HUES64 (cell line): ENCODE results near the gene SAXO1.

Source experiments
- H3K27ac ChIP-seq: 2 replicates; pipeline ENCODE4 v1.7.0; 2013; ENCODE audit warnings: low read depth, low read length, inconsistent platforms
- H3K27me3 ChIP-seq: 2 replicates; pipeline ENCODE4 v1.6.1; 2013; ENCODE audit warnings: mild to moderate bottlenecking, low read length; ENCODE audit not compliant: insufficient read depth
- H3K36me3 ChIP-seq: 2 replicates; pipeline ENCODE4 v1.6.1; 2013; ENCODE audit warnings: mild to moderate bottlenecking, low read length; ENCODE audit not compliant: insufficient read depth
- H3K4me1 ChIP-seq: 2 replicates; pipeline ENCODE4 v1.6.1; 2013; ENCODE audit warnings: mild to moderate bottlenecking, low read length, moderate library complexity; ENCODE audit not compliant: insufficient read depth
- H3K4me3 ChIP-seq: 2 replicates; pipeline ENCODE4 v1.5.1; 2013; ENCODE audit warnings: mild to moderate bottlenecking, low read length, moderate library complexity
- H3K9ac ChIP-seq: 2 replicates; pipeline ENCODE4 v1.6.1; 2013; ENCODE audit warnings: mild to moderate bottlenecking, low read depth, low read length
- H3K9me3 ChIP-seq: 2 replicates; pipeline ENCODE4 v1.6.1; 2013; ENCODE audit warnings: low read depth, low read length; ENCODE audit not compliant: insufficient read depth
- WGBS: fragments of 150-250, 120-280 bp; methylation state at CpG from one replicate; pipeline ENCODE4 v1.1.7; 2013; ENCODE audit warnings: missing lambda C conversion rate; 5-methylcytosine and 5-hydroxymethylcytosine counted together

Gene SAXO1

DNA sequence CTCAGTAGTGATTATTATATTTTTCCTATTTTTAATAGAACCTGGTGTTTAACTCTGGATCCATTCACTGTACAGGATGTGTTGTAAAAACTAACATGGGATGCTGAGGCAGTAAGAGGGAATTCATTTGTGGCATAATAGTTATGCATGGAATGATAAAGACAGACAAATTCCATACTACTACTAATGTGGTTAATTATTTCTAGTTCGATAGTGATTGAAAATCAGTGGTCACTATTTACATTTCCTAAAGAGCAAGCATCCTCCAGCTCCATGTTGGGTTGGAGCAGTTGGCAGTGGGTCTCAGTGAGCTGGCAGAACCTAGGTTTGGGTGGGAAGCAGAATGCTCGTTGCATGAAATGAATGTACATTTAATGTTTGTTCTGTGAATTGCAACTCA lies 122.6 kb downstream of the SAXO1 start:
- Histone ChIP-seq H3K9ac (no peak overlapping the region), H3K4me1 (peaks cover 13% of the 10 kb centered on the region), H3K36me3 (no peaks in the 10 kb centered on the region), H3K4me3 (no peak overlapping the region), H3K27ac (no peak overlapping the region), H3K27me3 (no peaks in the 10 kb centered on the region), H3K9me3 (no peaks in the 10 kb centered on the region)
- 96% methylated on average over 1 of the region's 2 CpGs for WGBS

DNA sequence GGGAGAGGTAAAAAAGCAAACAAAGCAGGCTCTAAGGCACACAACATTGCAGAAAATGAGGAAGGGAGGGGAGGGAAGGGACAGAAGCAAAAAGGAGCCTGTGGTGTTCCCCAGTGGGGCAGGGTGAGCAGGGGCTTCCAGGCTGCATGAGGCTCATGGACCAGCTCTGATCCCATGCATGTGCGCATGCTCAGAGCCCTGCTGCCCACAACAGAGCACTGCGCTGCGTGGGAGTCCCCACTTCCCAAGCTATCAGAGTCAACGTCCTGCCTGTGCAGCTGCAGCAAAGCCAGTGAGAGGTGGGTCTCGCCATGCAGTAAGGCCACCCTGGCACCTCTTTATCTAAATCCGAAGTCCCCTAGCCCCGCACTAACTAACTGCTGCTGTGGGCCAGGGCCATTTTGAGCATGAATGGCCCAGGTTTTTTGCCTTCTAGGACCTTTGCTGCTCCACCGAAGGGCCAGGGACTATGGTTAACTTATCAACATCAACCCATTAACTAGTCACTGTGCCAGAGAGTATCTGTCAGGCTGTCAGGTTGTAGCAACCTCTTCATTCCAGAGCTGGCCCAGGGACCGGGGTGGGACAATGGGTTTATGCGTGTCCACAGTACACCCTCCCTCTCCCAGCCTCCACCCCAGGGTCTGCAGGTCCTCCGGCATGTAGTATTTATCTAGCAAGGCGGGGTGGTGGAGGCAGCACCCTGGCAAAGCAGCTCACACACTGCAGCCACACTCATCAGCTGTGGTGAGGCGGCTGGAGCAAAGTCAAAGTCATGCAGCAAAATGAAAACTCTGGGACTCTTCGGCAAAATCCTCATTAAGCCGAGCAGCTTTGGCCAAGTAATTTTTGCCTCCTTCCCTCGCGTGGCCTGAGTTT lies 123.6 kb downstream of the SAXO1 start:
- WGBS: 91% methylated on average over 17 of the region's 17 CpGs
- Histone ChIP-seq H3K27ac (no peak overlapping the region), H3K27me3 (no peaks in the 10 kb centered on the region), H3K9ac (no peak overlapping the region), H3K9me3 (no peaks in the 10 kb centered on the region), H3K4me1 (peaks cover 13% of the 10 kb centered on the region), H3K4me3 (no peak overlapping the region), H3K36me3 (no peaks in the 10 kb centered on the region)

DNA sequence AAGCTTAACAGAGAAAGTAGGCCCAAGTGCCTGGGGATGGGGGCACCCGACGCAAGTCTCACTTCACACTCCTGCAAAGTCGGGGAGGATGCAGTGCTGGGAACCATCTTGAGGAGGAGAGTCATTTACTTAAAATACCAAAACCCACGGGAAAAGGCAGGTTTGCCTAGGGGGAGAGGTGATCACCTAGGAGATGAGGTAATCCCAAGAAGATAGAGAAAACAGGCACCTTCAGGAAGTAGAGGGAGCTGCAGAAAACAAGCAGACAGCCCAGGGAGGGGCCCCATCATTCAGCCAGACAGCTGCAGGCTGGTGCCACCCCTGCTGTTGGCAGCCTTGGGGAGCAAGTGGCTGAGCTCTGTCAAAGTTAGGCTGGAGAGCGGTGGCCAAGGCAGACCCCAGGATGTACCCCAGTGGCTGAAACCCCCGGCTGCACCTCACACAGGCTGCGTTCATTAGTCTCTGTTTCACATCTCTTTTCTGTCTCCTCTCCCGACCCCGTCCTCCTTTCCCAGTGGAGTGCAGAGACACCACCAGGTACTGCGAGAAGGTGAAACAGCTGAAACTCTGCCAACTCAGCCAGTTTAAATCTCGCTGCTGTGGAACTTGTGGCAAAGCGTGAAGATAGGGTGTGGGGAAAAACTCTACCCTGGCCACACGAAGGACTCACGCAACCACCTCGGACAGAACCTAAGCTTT lies 124.9 kb downstream of the SAXO1 start:
- 89% methylated on average over 15 of the region's 15 CpGs for WGBS
- Histone ChIP-seq H3K27me3 (no peaks in the 10 kb centered on the region), H3K27ac (no peak overlapping the region), H3K4me3 (no peak overlapping the region), H3K4me1 (peaks cover 13% of the 10 kb centered on the region), H3K9ac (no peak overlapping the region), H3K9me3 (no peaks in the 10 kb centered on the region), H3K36me3 (no peaks in the 10 kb centered on the region)

DNA sequence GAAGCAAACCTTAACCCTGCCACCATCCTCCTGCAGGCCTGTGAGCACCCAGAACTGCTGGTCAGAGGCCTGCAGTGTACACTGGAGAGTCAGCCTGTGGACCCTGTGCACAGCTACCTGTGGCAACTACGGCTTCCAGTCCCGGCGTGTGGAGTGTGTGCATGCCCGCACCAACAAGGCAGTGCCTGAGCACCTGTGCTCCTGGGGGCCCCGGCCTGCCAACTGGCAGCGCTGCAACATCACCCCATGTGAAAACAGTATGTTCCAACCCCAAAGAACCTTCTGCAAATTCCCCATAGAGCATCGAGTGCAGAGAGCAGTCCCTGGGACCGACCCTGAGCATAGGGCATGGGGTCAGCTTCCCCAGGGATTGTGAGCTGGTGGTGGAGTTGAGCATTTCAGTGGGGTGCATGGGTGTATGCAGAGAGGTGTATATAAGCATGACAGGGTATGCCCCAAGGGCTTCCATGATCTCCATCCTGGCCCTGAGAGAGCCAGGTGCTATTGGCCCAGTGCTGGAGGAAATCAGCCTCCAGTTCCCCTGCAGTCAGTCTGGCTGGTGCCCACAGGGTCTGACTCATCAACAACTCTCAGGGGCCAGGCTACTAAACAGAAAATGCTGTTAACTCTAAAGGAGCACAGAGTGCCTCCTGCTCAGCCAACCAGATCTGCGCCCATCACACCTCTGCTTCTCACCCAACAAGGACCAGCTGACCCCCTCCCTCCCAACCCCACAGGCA lies 126.2 kb downstream of the SAXO1 start:
- Histone ChIP-seq H3K27ac (no peak overlapping the region), H3K36me3 (no peaks in the 10 kb centered on the region), H3K4me1 (peaks cover 9% of the 10 kb centered on the region), H3K9me3 (no peaks in the 10 kb centered on the region), H3K9ac (no peak overlapping the region), H3K4me3 (no peak overlapping the region), H3K27me3 (no peaks in the 10 kb centered on the region)
- WGBS: 94% methylated on average over 9 of the region's 9 CpGs

DNA sequence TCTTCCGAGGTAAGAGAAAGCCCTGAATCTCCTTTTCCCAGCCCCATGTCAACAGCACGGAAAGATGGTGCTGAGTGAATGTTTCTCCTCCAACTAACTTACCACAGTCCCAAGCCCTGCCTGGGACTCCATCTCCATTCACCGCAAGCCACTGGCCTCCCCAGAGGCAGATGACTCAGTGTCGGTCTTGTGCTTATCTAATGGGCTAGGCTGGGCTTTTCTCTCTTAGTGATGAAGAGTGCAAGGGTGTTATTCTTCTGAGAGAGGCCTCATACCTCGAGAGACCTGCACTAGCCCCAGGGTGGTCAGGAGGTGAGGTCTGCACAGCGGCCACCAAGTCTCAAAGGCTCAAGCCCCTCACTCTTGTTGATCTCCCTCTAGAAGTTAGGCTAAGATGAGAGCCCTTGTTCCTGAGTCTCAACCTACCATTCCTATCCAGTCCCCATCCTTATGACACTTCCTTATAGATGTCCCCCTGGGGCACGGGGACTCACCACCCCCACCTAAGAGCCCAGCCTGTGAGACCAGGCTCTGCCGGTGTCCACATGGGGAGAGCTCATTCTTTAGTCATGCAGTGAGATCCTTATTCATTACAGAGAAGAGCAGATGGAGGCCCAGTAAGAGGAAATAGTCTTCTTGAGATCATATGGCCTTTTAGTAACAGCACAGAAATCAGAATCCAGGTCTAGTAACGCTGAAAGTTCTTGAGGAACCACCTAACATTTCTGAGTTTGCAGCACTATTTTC lies 127.0 kb downstream of the SAXO1 start:
- no peaks in the 10 kb centered on the region for H3K36me3 ChIP-seq
- 93% methylated on average over 9 of the region's 9 CpGs for WGBS

DNA sequence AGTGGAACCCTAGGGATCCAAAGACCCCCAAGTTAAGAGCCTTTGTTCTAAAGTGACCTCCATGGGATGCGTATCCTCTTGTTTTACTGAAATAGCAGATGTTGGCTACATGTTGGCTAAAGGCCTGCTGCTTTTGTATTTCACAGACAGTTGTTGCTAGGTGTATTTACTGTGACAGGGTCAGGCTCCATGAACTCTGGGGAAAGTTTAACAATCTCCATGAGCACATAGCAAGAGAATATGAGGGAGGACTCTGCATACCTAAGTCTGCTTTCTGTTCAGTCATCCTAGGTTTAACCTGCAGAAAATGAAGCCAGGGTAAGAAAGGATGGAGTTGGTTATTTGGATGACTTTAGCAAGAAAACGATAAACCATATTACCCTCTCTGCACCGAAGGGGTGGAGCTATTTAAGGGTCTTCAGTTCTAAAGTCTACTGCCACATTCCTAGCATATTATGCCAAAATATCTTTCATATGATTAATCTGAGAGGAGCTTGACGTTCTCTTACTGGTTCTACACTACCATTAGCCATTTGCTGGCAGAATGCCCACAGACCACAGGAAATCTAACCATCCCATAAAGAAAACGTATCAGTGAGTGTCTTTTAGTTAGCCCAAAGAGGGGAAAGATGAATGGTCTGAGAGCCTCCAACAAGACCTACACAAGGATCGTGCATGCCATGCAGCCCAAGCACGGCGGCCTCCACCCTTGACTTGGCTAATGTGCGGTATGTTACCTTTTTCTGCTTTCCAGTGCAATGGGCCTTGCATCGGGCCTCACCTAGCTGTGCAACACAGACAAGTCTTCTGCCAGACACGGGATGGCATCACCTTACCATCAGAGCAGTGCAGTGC lies 127.8 kb downstream of the SAXO1 start:
- Histone ChIP-seq H3K27me3 (no peaks in the 10 kb centered on the region), H3K4me1 (peaks cover 5% of the 10 kb centered on the region; the same call in 1 of the 2 replicates), H3K4me3 (no peak overlapping the region), H3K27ac (no peak overlapping the region), H3K9me3 (no peaks in the 10 kb centered on the region), H3K36me3 (no peaks in the 10 kb centered on the region), H3K9ac (no peak overlapping the region)
- WGBS: 94% methylated on average over 11 of the region's 11 CpGs

More for the DNA sequence above, 127.0 kb downstream of the SAXO1 start:
- Histone ChIP-seq H3K4me1 (peaks cover 7% of the 10 kb centered on the region; the same call in 1 of the 2 replicates), H3K9ac (no peak overlapping the region), H3K27me3 (no peaks in the 10 kb centered on the region), H3K4me3 (no peak overlapping the region), H3K9me3 (no peaks in the 10 kb centered on the region), H3K27ac (no peak overlapping the region)

DNA sequence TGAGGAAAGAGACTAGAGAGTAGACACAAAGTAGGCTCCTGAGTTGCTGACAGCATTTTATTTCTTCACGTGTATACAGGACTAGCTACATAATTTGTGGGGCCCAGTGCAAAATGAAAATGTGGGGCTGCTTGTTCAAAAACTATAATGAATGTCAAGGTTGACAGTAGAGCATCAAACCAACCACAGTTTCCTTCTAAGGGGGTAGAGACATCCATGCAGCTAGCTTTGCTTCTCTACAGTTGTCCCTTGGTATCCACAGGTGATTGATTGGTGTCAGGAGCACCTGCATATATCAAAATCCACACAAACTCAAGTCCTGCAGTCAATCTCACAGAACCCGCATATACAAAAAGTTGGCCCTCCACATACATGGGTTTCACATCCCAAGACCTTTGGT lies 129.6 kb downstream of the SAXO1 start:
- Histone ChIP-seq H3K27me3 (no peaks in the 10 kb centered on the region), H3K4me1 (no peaks in the 10 kb centered on the region), H3K4me3 (no peak overlapping the region), H3K36me3 (no peaks in the 10 kb centered on the region), H3K27ac (no peak overlapping the region), H3K9me3 (no peaks in the 10 kb centered on the region), H3K9ac (no peak overlapping the region)
- 97% methylated on average over 2 of the region's 2 CpGs for WGBS

DNA sequence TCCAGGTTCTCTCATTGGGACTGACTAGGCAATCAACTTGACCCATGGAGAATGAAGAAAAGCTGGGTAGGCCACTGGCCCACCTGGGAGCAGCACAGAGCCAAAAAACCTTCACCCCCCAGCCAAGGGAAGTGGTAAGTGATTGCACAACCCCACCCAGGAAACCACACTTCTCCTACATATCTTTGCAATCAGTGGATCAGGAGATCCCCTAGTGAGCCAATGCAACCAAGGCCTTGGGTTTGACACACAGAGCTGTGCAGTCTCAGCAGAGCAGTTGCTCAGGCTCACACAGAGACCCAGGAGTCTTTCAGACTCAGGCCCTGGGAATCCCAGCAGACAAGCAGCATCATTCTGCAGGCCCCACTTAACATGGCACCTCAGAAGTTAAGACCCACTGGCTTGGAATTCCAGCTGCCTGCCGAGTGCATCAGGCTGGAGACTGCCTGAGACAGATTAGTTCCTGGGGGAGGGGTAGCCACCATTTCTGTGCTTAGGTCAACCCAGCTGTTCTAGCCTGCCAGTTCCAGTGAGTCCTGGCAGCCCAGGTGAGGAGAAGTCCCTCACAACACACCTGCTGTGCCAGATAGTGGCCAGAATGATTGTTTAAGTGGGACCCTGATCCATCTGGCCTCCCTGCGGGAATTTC lies 136.4 kb downstream of the SAXO1 start:
- peaks cover 7% of the 10 kb centered on the region for H3K9me3 ChIP-seq
- H3K27me3 ChIP-seq: no peaks in the 10 kb centered on the region
- 91% methylated on average over 2 of the region's 2 CpGs for WGBS
- H3K9ac ChIP-seq: no peak overlapping the region
- no peak overlapping the region for H3K27ac ChIP-seq
- no peaks in the 10 kb centered on the region for H3K36me3 ChIP-seq
- no peaks in the 10 kb centered on the region for H3K4me1 ChIP-seq
- H3K4me3 ChIP-seq: no peak overlapping the region

DNA sequence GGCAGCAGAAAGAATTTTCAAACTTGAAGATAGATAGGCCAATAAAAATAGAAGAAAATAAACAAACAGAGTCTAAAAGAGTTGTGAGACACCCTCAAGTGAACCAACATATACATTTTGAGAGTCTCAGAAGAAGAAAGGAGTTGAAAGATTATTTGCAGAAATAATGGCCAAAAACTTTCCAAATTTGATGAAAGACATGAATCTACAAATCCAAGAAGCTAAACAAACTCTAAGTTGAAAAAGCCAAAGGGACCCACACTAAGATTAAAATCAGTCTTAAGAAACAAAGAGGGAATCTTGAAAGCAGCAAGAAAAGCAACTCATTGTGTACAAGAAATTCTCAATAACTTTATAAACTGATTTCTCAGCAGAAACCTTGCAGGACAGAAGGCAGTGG lies 137.0 kb downstream of the SAXO1 start:
- Histone ChIP-seq H3K4me1 (no peaks in the 10 kb centered on the region), H3K27ac (no peak overlapping the region), H3K9ac (no peak overlapping the region), H3K4me3 (no peak overlapping the region), H3K9me3 (peaks cover 7% of the 10 kb centered on the region), H3K27me3 (no peaks in the 10 kb centered on the region), H3K36me3 (no peaks in the 10 kb centered on the region)

DNA sequence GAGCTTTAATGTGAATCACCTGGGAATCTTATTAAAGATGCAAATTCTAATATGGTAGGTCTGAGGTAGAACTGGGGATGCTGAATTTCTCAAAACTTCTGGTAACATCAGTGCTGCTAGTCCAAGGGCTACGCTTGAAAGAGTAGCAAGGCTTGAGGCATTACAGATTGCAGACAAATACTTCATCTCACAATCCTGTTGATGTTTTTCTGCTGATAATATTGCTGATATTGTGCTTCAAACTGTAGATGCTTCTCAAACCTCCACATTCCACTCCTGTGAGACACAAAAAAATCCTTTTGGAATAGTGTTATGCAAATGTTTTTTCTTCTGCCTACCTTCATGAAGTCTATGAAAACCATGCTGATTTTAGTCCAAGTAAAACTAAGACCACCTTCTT lies 139.5 kb downstream of the SAXO1 start:
- Histone ChIP-seq H3K9me3 (peaks cover 7% of the 10 kb centered on the region), H3K4me3 (no peak overlapping the region), H3K27ac (no peak overlapping the region)

More for the DNA sequence above, 139.5 kb downstream of the SAXO1 start:
- Histone ChIP-seq H3K36me3 (no peaks in the 10 kb centered on the region), H3K4me1 (no peaks in the 10 kb centered on the region), H3K27me3 (no peaks in the 10 kb centered on the region), H3K9ac (no peak overlapping the region)
- 86% methylated on average over 1 of the region's 1 CpG for WGBS
